ENCODE measurements around the gene IFI30.

IFI30 gene

GRCh38 chr19:18165794-18166544 lies 7.6 kb upstream of the IFI30 start:
- Histone ChIP-seq H3K4me3 (IDR thresholded peaks at IDR 0.05; ENCODE audit: insufficient read depth, low read depth, low read length) (no peak overlapping the region), H3K27me3 (ENCODE audit: insufficient read depth, low read depth) (no peaks in the 10 kb centered on the region), H3K36me3 (ENCODE audit: insufficient read depth) (no peaks in the 10 kb centered on the region), H3K4me1 (ENCODE audit: low read depth, poor library complexity, severe bottlenecking) (no peaks in the 10 kb centered on the region), H3K4me2 (no peak overlapping the region), H3K9ac (no peak overlapping the region), H3K27ac (no peak overlapping the region), H4K20me1 (ENCODE audit: insufficient read depth) (no peaks in the 10 kb centered on the region), H3K79me2 (ENCODE audit: insufficient read depth, low read depth) (no peaks in the 10 kb centered on the region), H2AFZ (ENCODE audit: low read depth) (no peak overlapping the region)
- TF ChIP-seq CTCF (conservative IDR thresholded peaks at IDR 0.05; ENCODE audit: low read depth, low read length), result no peak

- no peaks in the 10 kb centered on the region for H3K27me3 ChIP-seq (ENCODE audit: insufficient read depth, low read depth)
- no peaks in the 10 kb centered on the region for H4K20me1 ChIP-seq (ENCODE audit: insufficient read depth)
- H3K79me2 ChIP-seq (ENCODE audit: insufficient read depth, low read depth), result no peaks in the 10 kb centered on the region
- no peaks in the 10 kb centered on the region for H3K36me3 ChIP-seq (ENCODE audit: insufficient read depth)
- no peak overlapping the region for H3K4me2 ChIP-seq
- no peak overlapping the region for H3K4me3 ChIP-seq (IDR thresholded peaks at IDR 0.05; ENCODE audit: insufficient read depth, low read depth, low read length)
- H2AFZ ChIP-seq (ENCODE audit: low read depth), result no peak overlapping the region
- no peak for TF ChIP-seq CTCF (conservative IDR thresholded peaks at IDR 0.05; ENCODE audit: low read depth, low read length)
- H3K9ac ChIP-seq, result no peak overlapping the region
- H3K4me1 ChIP-seq (ENCODE audit: low read depth, poor library complexity, severe bottlenecking), result no peaks in the 10 kb centered on the region
- no peak overlapping the region for H3K27ac ChIP-seq
Measured at GRCh38 chr19:18167011-18167410, 6.6 kb upstream of the IFI30 start.

GRCh38 chr19:18167975-18168645 lies 5.5 kb upstream of the IFI30 start:
- Histone ChIP-seq H3K4me2 (no peak overlapping the region), H2AFZ (ENCODE audit: low read depth) (no peak overlapping the region), H3K36me3 (ENCODE audit: insufficient read depth) (no peaks in the 10 kb centered on the region), H4K20me1 (ENCODE audit: insufficient read depth) (no peaks in the 10 kb centered on the region), H3K27ac (no peak overlapping the region), H3K79me2 (ENCODE audit: insufficient read depth, low read depth) (no peaks in the 10 kb centered on the region), H3K4me1 (ENCODE audit: low read depth, poor library complexity, severe bottlenecking) (no peaks in the 10 kb centered on the region), H3K27me3 (ENCODE audit: insufficient read depth, low read depth) (no peaks in the 10 kb centered on the region), H3K9ac (no peak overlapping the region), H3K4me3 (IDR thresholded peaks at IDR 0.05; ENCODE audit: insufficient read depth, low read depth, low read length) (no peak overlapping the region)
- TF ChIP-seq CTCF (conservative IDR thresholded peaks at IDR 0.05; ENCODE audit: low read depth, low read length), result peak; percentile 77

GRCh38 chr19:18168673-18169381 lies 4.8 kb upstream of the IFI30 start:
- Histone ChIP-seq H3K4me3 (IDR thresholded peaks at IDR 0.05; ENCODE audit: insufficient read depth, low read depth, low read length) (no peak overlapping the region), H3K27me3 (ENCODE audit: insufficient read depth, low read depth) (no peaks in the 10 kb centered on the region), H3K4me2 (no peak overlapping the region), H2AFZ (ENCODE audit: low read depth) (no peak overlapping the region), H4K20me1 (ENCODE audit: insufficient read depth) (no peaks in the 10 kb centered on the region), H3K9ac (no peak overlapping the region), H3K4me1 (ENCODE audit: low read depth, poor library complexity, severe bottlenecking) (peaks cover 4% of the 10 kb centered on the region), H3K79me2 (ENCODE audit: insufficient read depth, low read depth) (no peaks in the 10 kb centered on the region), H3K27ac (no peak overlapping the region), H3K36me3 (ENCODE audit: insufficient read depth) (no peaks in the 10 kb centered on the region)
- no peak for TF ChIP-seq CTCF (conservative IDR thresholded peaks at IDR 0.05; ENCODE audit: low read depth, low read length)
